Renal pelvis (tissue), 4 donors: Measurements from ENCODE around the gene CLC. TPM values are rescaled to one million over a fixed set of nuclear protein-coding genes. Genes with fewer than 3 reads are reported as not detected.
"Not testable (repeated sequence)": the region's sequence is repeated elsewhere in the genome, so short reads cannot be mapped to it uniquely, and the experiment has no call there.

ENCODE experiments used
- DNase-seq: peaks from one replicate; pipeline ENCODE4 v3.0.0-alpha.2; 2013
- polyA plus RNA-seq, 3 donors: library from polyadenylated mRNA; unstranded; fragments of 120-200 nt; gene quantifications; one replicate each; pipeline ENCODE4 v1.2.1, GENCODE V29; 2013; ENCODE audit not compliant: insufficient read length in 3 of 3

Gene CLC
- polyA plus RNA-seq, 3 donors = 1.5 to 3.3 (median 2.9) TPM

GRCh38 chr19:39733841-39734240 is 4.0 kb downstream of the CLC start:
- no peak for DNase-seq

GRCh38 chr19:39731685-39732084 is 6.1 kb downstream of the CLC start:
- no peak for DNase-seq

- no peak for DNase-seq
These were observed 8.2 kb downstream of the CLC start for GRCh38 chr19:39729594-39729993.

GRCh38 chr19:39728040-39728439 is 9.8 kb downstream of the CLC start:
- no peak for DNase-seq

- no peak for DNase-seq
These were observed 10.6 kb downstream of the CLC start for GRCh38 chr19:39727070-39727800.

- no peak for DNase-seq
These were observed 11.8 kb downstream of the CLC start for GRCh38 chr19:39725995-39726394.

GRCh38 chr19:39720144-39720543 is 17.7 kb downstream of the CLC start:
- not testable (repeated sequence) for DNase-seq

GRCh38 chr19:39710333-39710890 is 27.4 kb downstream of the CLC start:
- no peak for DNase-seq

GRCh38 chr19:39709026-39709872 is 28.6 kb downstream of the CLC start:
- no peak for DNase-seq

GRCh38 chr19:39708594-39708993 is 29.2 kb downstream of the CLC start:
- no peak for DNase-seq

GRCh38 chr19:39705578-39706188 is 32.1 kb downstream of the CLC start:
- no peak for DNase-seq

GRCh38 chr19:39704181-39705044 is 33.4 kb downstream of the CLC start, which contains the start of gene LGALS14:
TSS of gene LGALS14 (plus strand) at chr19:39704481. CDS start at chr19:39704529, 48 bp downstream.
- DNase-seq = peak; percentile 35

GRCh38 chr19:39701291-39701690 is 36.5 kb downstream of the CLC start:
- no peak for DNase-seq

- DNase-seq = no peak
These were observed 39.3 kb downstream of the CLC start for GRCh38 chr19:39698535-39698934.

- no peak for DNase-seq
These were observed 41.4 kb downstream of the CLC start for GRCh38 chr19:39696387-39696786.

- no peak for DNase-seq
These were observed 42.1 kb downstream of the CLC start for GRCh38 chr19:39695759-39696158.

- no peak for DNase-seq
These were observed 45.0 kb downstream of the CLC start for GRCh38 chr19:39692822-39693221.

- no peak for DNase-seq
These were observed 45.7 kb downstream of the CLC start for GRCh38 chr19:39692166-39692565.

GRCh38 chr19:39688637-39689036 is 49.2 kb downstream of the CLC start:
- DNase-seq = not testable (repeated sequence)

- no peak for DNase-seq
These were observed 51.1 kb downstream of the CLC start for GRCh38 chr19:39686739-39687138.

- DNase-seq = no peak
These were observed 53.6 kb downstream of the CLC start for GRCh38 chr19:39684267-39684666.
